H1 (cell line): ENCODE data around the gene CPNE4. TPM values are rescaled to one million over a fixed set of nuclear protein-coding genes. Genes with fewer than 3 reads are reported as not detected.

ENCODE experiments used
- CBX8 ChIP-seq: fragments of 300-800, 300-1000 bp; sonication (generic); IDR thresholded peaks from 2 replicates; pipeline ENCODE4 v1.7.1; 2016; ENCODE audit warnings: low read depth, low read length, borderline replicate concordance
- CTBP2 ChIP-seq: IDR thresholded peaks from 2 replicates; pipeline ENCODE4 v1.7.0; 2011; ENCODE audit warnings: borderline replicate concordance, mild to moderate bottlenecking, moderate library complexity, mixed read lengths, low read length; ENCODE audit not compliant: insufficient read depth, insufficient read length
- KDM5A ChIP-seq: fragments of 200-600 bp; IDR thresholded peaks from 2 replicates; pipeline ENCODE4 v1.7.1; 2012; ENCODE audit warnings: mild to moderate bottlenecking, low read length, inconsistent platforms, mixed read lengths
- MAFK ChIP-seq: IDR thresholded peaks from 2 replicates; pipeline ENCODE4 v1.6.1; 2012; ENCODE audit warnings: low read depth, mild to moderate bottlenecking, improper control_type of control experiment, low read length
- SP4 ChIP-seq: IDR thresholded peaks from 2 replicates; pipeline ENCODE4 v1.6.1; 2012; ENCODE audit warnings: low read length, inconsistent platforms
- TCF12 ChIP-seq: IDR thresholded peaks from 2 replicates; pipeline ENCODE4 v1.6.1; 2011; ENCODE audit warnings: low read depth, mild to moderate bottlenecking, low read length
- polyA plus RNA-seq, 7 experiments: library from polyadenylated mRNA; depleted of rRNA in 3 of 7; stranded (reverse) in 5 of 7; unstranded in 2 of 7; fragments of >200 nt in 5 of 7; fragments of 200-250 nt in 2 of 7; gene quantifications; 1 replicate in 5 of 7; 2 replicates in 1 of 7; 4 replicates in 1 of 7; pipeline versions ENCODE4 v1.2.1 to v1.2.3, GENCODE V29; 2011 to 2013; ENCODE audit warnings: missing spikeins in 2 of 7, mixed read lengths in 2 of 7
- total RNA-seq: library from RNA; stranded (reverse); fragmentation: NEBNext Ultra II Directional; extraction: Animal tissue kit (Norgen Biotek cat#: 25700); gene quantifications from 2 replicates; pipeline ENCODE4 v1.2.1, GENCODE V29; 2021
- TF ChIP-seq, protein P1 (sequence below): fragments of 300-600 bp; sonication (generic); IDR thresholded peaks from 2 replicates; pipeline ENCODE4 v1.7.1; 2012; ENCODE audit warnings: low read length, moderate library complexity, mild to moderate bottlenecking, inconsistent platforms; ENCODE audit not compliant: insufficient replicate concordance

Gene CPNE4
- total and polyA plus RNA-seq, 2 of the 8 experiments (the other 6 are each of a cell fraction or from before 2014, with no cell fraction given) = 0.82 to 3.8 TPM

- TF ChIP-seq, protein P1, sequence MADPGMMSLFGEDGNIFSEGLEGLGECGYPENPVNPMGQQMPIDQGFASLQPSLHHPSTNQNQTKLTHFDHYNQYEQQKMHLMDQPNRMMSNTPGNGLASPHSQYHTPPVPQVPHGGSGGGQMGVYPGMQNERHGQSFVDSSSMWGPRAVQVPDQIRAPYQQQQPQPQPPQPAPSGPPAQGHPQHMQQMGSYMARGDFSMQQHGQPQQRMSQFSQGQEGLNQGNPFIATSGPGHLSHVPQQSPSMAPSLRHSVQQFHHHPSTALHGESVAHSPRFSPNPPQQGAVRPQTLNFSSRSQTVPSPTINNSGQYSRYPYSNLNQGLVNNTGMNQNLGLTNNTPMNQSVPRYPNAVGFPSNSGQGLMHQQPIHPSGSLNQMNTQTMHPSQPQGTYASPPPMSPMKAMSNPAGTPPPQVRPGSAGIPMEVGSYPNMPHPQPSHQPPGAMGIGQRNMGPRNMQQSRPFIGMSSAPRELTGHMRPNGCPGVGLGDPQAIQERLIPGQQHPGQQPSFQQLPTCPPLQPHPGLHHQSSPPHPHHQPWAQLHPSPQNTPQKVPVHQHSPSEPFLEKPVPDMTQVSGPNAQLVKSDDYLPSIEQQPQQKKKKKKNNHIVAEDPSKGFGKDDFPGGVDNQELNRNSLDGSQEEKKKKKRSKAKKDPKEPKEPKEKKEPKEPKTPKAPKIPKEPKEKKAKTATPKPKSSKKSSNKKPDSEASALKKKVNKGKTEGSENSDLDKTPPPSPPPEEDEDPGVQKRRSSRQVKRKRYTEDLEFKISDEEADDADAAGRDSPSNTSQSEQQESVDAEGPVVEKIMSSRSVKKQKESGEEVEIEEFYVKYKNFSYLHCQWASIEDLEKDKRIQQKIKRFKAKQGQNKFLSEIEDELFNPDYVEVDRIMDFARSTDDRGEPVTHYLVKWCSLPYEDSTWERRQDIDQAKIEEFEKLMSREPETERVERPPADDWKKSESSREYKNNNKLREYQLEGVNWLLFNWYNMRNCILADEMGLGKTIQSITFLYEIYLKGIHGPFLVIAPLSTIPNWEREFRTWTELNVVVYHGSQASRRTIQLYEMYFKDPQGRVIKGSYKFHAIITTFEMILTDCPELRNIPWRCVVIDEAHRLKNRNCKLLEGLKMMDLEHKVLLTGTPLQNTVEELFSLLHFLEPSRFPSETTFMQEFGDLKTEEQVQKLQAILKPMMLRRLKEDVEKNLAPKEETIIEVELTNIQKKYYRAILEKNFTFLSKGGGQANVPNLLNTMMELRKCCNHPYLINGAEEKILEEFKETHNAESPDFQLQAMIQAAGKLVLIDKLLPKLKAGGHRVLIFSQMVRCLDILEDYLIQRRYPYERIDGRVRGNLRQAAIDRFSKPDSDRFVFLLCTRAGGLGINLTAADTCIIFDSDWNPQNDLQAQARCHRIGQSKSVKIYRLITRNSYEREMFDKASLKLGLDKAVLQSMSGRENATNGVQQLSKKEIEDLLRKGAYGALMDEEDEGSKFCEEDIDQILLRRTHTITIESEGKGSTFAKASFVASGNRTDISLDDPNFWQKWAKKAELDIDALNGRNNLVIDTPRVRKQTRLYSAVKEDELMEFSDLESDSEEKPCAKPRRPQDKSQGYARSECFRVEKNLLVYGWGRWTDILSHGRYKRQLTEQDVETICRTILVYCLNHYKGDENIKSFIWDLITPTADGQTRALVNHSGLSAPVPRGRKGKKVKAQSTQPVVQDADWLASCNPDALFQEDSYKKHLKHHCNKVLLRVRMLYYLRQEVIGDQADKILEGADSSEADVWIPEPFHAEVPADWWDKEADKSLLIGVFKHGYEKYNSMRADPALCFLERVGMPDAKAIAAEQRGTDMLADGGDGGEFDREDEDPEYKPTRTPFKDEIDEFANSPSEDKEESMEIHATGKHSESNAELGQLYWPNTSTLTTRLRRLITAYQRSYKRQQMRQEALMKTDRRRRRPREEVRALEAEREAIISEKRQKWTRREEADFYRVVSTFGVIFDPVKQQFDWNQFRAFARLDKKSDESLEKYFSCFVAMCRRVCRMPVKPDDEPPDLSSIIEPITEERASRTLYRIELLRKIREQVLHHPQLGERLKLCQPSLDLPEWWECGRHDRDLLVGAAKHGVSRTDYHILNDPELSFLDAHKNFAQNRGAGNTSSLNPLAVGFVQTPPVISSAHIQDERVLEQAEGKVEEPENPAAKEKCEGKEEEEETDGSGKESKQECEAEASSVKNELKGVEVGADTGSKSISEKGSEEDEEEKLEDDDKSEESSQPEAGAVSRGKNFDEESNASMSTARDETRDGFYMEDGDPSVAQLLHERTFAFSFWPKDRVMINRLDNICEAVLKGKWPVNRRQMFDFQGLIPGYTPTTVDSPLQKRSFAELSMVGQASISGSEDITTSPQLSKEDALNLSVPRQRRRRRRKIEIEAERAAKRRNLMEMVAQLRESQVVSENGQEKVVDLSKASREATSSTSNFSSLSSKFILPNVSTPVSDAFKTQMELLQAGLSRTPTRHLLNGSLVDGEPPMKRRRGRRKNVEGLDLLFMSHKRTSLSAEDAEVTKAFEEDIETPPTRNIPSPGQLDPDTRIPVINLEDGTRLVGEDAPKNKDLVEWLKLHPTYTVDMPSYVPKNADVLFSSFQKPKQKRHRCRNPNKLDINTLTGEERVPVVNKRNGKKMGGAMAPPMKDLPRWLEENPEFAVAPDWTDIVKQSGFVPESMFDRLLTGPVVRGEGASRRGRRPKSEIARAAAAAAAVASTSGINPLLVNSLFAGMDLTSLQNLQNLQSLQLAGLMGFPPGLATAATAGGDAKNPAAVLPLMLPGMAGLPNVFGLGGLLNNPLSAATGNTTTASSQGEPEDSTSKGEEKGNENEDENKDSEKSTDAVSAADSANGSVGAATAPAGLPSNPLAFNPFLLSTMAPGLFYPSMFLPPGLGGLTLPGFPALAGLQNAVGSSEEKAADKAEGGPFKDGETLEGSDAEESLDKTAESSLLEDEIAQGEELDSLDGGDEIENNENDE = no peak
- no peak for TF ChIP-seq KDM5A
- no peak for TF ChIP-seq CBX8
- TF ChIP-seq MAFK = no peak
- TF ChIP-seq TCF12 = no peak
- TF ChIP-seq SP4 = no peak
- no peak for TF ChIP-seq CTBP2
- TF ChIP-seq, all 59 proteins: peak for 0
Measured at GRCh38 chr3:131505421-131505820, 529.4 kb downstream of the CPNE4 start (continued).
